Right lobe of liver (tissue), 6 donors: ENCODE results near the gene HECW1. TPM values are rescaled to one million over a fixed set of nuclear protein-coding genes. Genes with fewer than 3 reads are reported as not detected.
"Not testable (repeated sequence)": the region's sequence is repeated elsewhere in the genome, so short reads cannot be mapped to it uniquely, and the experiment has no call there.

Experiments used
- ATAC-seq, 4 donors: fragments of 200-7000 bp; cut with Tn5 transposase; one replicate each; pipeline ENCODE4 v1.9.1; 2020; ENCODE audit warnings: mild to moderate bottlenecking in 4 of 4, moderate library complexity in 4 of 4
- DNase-seq, 3 donors: peaks; one replicate each; pipeline ENCODE4 v3.0.0-alpha.2; 2020
- H3K27ac ChIP-seq, 3 donors: fragments of 200-600 bp; one replicate each; pipeline ENCODE4 v1.8.0; 2022
- H3K27me3 ChIP-seq, 2 donors: fragments of 200-600 bp; one replicate each; pipeline ENCODE4 v1.8.0; 2022
- H3K36me3 ChIP-seq, 4 donors: fragments of 200-600 bp; sonication (generic) in 1 of 4; one replicate each; pipeline versions ENCODE4 v1.5.1 to v1.8.0; 2017 to 2022; ENCODE audit warnings: control low read depth in 1 of 4
- H3K4me1 ChIP-seq, 4 donors: fragments of 200-600 bp; sonication (generic) in 1 of 4; one replicate each; pipeline versions ENCODE4 v1.5.1 to v1.8.0; 2017 to 2022; ENCODE audit warnings: control low read depth in 1 of 4
- H3K4me3 ChIP-seq, 3 donors: fragments of 200-600 bp; one replicate each; pipeline ENCODE4 v1.8.0; 2022
- H3K9me3 ChIP-seq, 4 donors: fragments of 200-600 bp; sonication (generic) in 1 of 4; one replicate each; pipeline versions ENCODE4 v1.5.1 to v1.8.0; 2017 to 2022; ENCODE audit warnings: control low read depth in 1 of 4
- POLR2A ChIP-seq: fragments of 450-650 bp; IDR thresholded peaks from one replicate; pipeline ENCODE4 v1.6.1; 2017; ENCODE audit warnings: antibody characterized with exemption, mild to moderate bottlenecking
- WGBS: methylation state at CpG from one replicate; pipeline ENCODE4 v1.1.6; 2018; ENCODE audit warnings: low coverage, low lambda C conversion rate; ENCODE audit not compliant: insufficient coverage; ENCODE audit errors: missing lambda C conversion rate; 5-methylcytosine and 5-hydroxymethylcytosine counted together
- intact Hi-C, 2 donors: fragments of 100-400 bp; cut with DNase I; formaldehyde crosslinking; loops; one replicate each; pipeline versions ENCODE4 v1.11.2 to v1.14.1; 2022
- total RNA-seq, 6 experiments: library from RNA; depleted of rRNA in 2 of 6; stranded (reverse); fragments of >200 nt in 2 of 6; fragmentation: NEBNext Ultra II Directional in 3 of 6; extraction: Animal tissue kit (Norgen Biotek cat#: 25700) in 3 of 6; gene quantifications; one replicate each; pipeline versions ENCODE4 v1.1.0 to v1.2.4, GENCODE V29; 2016 to 2023
- TF ChIP-seq, protein P1 (sequence below), 4 donors: fragments of 200-600 bp in 3 of 4; fragments of 450-650 bp in 1 of 4; IDR thresholded peaks; one replicate each; pipeline versions ENCODE4 v1.5.1 to v1.8.0; 2016 to 2022; ENCODE audit warnings: antibody characterized with exemption in 4 of 4, mild to moderate bottlenecking in 2 of 4
- donor health status: DM: no; HTN: yes; CAD: no.
- donor health status: DM: no; HTN: no; CAD: no.
- donor health status: DM: no; HTN: no; CAD: no.
- donor health status: DM: no; HTN: yes; CAD: no.
- donor health status: DM: no; HTN: yes; CAD: no.

Gene HECW1
- total RNA-seq, 6 experiments from 2014 or later, result 0.02 to 0.87 (median 0.09) TPM; not detected in 1

DNA sequence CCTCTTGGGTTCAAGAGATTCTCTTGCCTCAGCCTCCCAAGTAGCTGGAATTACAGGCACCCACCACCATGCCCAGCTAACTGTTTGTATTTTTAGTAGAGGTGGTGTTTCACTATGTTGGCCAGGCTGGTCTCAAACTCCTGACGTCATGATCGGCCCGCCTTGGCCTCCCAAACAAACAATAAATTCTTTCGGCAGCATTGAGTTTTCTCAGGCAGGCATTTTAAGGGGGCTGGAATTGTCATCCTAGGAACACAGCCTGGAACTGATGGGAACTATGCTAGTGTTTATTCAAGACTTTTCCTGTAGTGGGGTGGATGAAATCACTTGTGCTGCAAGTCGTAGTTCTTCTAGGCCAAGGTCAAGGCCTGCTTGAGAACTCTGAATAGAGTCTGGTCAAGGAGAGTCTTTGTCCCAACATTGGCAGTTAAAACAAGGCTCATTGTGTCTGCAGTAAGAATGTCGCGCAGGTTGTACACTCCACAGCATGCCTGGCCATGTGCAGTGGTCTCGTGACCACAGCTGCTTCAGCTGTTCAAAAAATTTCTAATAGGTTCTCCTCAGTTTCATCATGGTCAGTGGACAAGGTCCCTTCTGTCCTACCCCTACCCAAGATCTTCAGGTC is 92.8 kb downstream of the HECW1 start:
- no peak overlapping the region for H3K27ac ChIP-seq
- H3K4me1 ChIP-seq, result no peaks in the 10 kb centered on the region
- 73% methylated on average over 5 of the region's 8 CpGs for WGBS
- DNase-seq (no peak), ATAC-seq (no peak)
- no peaks in the 10 kb centered on the region for H3K9me3 ChIP-seq
- intact Hi-C loops, result no loop called here
- TF ChIP-seq POLR2A, result no peak
- H3K36me3 ChIP-seq, result no peaks in the 10 kb centered on the region
- H3K4me3 ChIP-seq, result no peak overlapping the region
- H3K27me3 ChIP-seq, result no peaks in the 10 kb centered on the region

DNA sequence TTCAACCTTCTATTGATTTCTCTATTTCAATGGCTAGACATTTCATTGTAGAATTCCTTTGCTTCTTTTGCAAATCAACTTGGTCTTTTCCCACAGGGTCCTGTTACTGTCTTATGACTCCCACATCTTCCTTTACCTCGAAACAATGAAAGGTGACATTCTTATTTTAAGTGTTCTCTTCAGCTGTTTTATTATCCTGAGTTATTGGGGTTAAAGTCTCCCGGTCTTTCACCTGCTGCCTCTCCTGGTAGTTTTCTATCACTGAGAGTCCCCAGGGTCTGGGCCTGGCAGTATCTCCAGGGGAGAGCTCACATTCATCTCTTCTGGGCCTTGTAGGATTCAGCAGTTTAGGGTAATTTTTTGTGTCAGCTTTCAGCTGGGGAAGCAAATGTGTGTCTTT is 95.8 kb downstream of the HECW1 start:
- intact Hi-C loops, result no loop called here
- Histone ChIP-seq H3K27me3 (no peaks in the 10 kb centered on the region), H3K36me3 (no peaks in the 10 kb centered on the region), H3K9me3 (no peaks in the 10 kb centered on the region), H3K4me1 (no peaks in the 10 kb centered on the region), H3K4me3 (no peak overlapping the region), H3K27ac (no peak overlapping the region)
- DNase-seq (no peak), ATAC-seq (no peak)
- WGBS, result 50% methylated on average over 2 of the region's 2 CpGs
- no peak for TF ChIP-seq POLR2A
- TF ChIP-seq, protein P1, sequence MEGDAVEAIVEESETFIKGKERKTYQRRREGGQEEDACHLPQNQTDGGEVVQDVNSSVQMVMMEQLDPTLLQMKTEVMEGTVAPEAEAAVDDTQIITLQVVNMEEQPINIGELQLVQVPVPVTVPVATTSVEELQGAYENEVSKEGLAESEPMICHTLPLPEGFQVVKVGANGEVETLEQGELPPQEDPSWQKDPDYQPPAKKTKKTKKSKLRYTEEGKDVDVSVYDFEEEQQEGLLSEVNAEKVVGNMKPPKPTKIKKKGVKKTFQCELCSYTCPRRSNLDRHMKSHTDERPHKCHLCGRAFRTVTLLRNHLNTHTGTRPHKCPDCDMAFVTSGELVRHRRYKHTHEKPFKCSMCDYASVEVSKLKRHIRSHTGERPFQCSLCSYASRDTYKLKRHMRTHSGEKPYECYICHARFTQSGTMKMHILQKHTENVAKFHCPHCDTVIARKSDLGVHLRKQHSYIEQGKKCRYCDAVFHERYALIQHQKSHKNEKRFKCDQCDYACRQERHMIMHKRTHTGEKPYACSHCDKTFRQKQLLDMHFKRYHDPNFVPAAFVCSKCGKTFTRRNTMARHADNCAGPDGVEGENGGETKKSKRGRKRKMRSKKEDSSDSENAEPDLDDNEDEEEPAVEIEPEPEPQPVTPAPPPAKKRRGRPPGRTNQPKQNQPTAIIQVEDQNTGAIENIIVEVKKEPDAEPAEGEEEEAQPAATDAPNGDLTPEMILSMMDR (IDR thresholded peaks at IDR 0.05), result no peak

DNA sequence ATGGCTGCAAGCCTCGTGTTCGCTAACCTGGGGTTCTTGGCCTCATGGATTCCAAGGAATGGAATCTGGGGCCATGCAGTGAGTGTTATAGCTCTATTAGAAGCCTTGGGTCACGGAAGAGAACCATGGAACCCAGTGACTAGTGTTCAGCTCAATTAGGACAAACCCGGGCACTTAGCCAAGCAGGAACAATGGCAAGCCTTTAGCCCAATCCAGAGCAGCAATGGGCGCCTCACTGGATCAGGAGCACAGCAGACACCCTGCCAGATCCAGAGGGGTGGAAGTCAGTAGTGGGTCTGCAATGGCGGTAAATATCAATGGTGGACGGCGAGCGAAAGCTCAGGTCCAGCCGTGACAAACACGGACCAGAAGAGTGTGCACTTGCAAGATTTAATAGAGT is 98.1 kb downstream of the HECW1 start:
- H3K4me1 ChIP-seq, H3K27me3 ChIP-seq, ATAC-seq, DNase-seq, intact Hi-C loops, H3K27ac ChIP-seq, H3K9me3 ChIP-seq, H3K36me3 ChIP-seq, H3K4me3 ChIP-seq: not testable (repeated sequence)
- WGBS, result 56% methylated on average over 3 of the region's 11 CpGs

DNA sequence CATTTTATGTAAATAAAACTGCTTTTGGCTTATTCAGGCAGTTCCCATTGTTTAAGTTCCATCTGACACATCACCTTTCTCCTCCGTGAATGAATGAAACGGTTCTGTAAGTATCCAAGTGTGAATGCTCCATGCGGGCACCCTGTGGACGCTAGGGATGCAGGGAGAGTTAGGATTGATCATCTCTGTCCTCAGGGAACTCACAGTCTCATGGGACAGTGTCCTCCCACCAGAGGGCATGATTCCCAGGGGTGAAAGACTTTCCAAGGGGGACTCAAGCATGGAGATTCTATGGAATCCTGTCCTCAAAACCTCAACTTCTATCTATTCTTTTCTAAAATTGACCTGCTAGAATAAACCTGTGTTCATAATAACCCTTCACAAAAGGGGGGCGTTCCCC is 98.8 kb downstream of the HECW1 start:
- no peaks in the 10 kb centered on the region for H3K4me1 ChIP-seq
- no peak overlapping the region for H3K4me3 ChIP-seq
- no peaks in the 10 kb centered on the region for H3K36me3 ChIP-seq
- intact Hi-C loops, result no loop called here
- no peak overlapping the region for H3K27ac ChIP-seq
- WGBS, result 49% methylated on average over 5 of the region's 5 CpGs
- no peaks in the 10 kb centered on the region for H3K9me3 ChIP-seq
- DNase-seq (no peak), ATAC-seq (no peak)
- no peak for TF ChIP-seq POLR2A
- TF ChIP-seq, protein P1 (IDR thresholded peaks at IDR 0.05), result peak in 2 of 4 donors; percentile 6 to 18
- no peaks in the 10 kb centered on the region for H3K27me3 ChIP-seq

DNA sequence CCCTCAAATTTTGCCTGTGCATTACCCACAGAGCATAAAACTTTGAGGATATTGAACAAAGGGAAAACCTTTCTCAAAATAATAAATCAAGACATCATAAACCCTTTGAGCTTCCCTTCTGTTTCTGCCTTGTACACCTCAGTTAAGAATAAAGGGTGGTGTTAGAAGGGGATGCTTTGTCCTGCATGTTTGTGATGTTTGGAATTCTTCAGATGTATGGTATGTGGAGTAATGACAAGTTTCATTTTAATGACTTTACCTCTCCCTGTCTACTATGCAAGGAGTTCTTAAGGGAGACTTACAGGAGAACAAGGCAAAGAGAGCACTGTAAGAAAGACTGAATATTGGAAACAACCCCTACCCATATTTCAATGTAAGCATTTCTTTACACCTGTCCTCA is 99.2 kb downstream of the HECW1 start:
- ATAC-seq (no peak), DNase-seq (no peak)
- Histone ChIP-seq H3K9me3 (no peaks in the 10 kb centered on the region), H3K27ac (no peak overlapping the region), H3K4me1 (no peaks in the 10 kb centered on the region), H3K4me3 (no peak overlapping the region), H3K27me3 (no peaks in the 10 kb centered on the region), H3K36me3 (no peaks in the 10 kb centered on the region)
- intact Hi-C loops, result no loop called here
- TF ChIP-seq, protein P1 (IDR thresholded peaks at IDR 0.05), result no peak
- no peak for TF ChIP-seq POLR2A

DNA sequence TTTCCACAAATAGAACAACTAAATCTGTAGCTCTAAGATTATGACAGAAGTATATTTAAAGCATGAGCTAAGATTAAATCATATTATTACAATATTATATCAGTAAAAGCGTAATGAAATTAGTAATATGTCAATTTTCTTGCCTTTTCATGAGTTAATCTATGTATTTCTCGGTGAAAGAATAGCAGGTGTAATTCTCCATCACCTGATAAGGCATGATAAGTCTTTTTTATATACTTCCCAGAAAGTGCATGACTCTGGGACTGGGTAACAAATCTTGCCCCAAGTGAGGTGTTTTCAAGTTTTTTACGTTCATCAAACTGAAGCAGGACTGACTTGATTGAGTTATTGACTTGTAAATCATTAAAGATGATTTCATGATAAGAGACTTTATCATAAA is 100.5 kb downstream of the HECW1 start:
- no peaks in the 10 kb centered on the region for H3K36me3 ChIP-seq
- TF ChIP-seq POLR2A, result no peak
- TF ChIP-seq, protein P1 (IDR thresholded peaks at IDR 0.05), result no peak
- H3K27me3 ChIP-seq, result no peaks in the 10 kb centered on the region
- no peak overlapping the region for H3K4me3 ChIP-seq
- no peak for ATAC-seq
- WGBS, result 34% methylated on average over 3 of the region's 3 CpGs
- no peak for DNase-seq
- H3K9me3 ChIP-seq, result no peaks in the 10 kb centered on the region
- no peak overlapping the region for H3K27ac ChIP-seq
- H3K4me1 ChIP-seq, result no peaks in the 10 kb centered on the region
- intact Hi-C loops, result no loop called here
